ENCODE data around the gene NPNT. TPM values are rescaled to one million over a fixed set of nuclear protein-coding genes. Genes with fewer than 3 reads are reported as not detected.

The NPNT gene
- total RNA-seq, 2 experiments from 2014 or later, result not detected

DNA sequence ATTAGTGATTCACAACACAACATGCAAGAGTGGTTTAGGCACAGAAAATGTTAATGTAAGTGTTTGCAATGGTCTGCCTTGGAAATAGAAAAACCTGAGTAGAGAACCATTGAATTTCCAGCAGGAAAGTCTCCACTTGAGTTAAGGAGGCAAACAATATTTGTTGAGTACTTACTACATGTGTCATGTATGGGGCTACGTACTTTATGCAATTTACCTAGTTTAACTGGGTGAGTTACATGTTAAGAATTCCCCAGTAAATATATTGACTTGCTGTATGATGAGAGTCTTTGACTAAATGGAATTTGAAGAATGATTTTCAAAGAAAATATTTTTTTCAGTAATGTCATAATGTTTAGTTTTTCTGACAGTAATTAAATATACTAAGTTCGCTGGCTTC lies 7.8 kb upstream of the NPNT start:
- no peak overlapping the region for H3K4me3 Mint-ChIP-seq
- ChIA-PET CTCF (no interaction called here), POLR2A (no interaction called here)
- intact Hi-C loops (cut with micrococcal nuclease), result no loop called here
- DNase-seq (no peak), ATAC-seq (no peak)
- TF ChIP-seq, protein P1, sequence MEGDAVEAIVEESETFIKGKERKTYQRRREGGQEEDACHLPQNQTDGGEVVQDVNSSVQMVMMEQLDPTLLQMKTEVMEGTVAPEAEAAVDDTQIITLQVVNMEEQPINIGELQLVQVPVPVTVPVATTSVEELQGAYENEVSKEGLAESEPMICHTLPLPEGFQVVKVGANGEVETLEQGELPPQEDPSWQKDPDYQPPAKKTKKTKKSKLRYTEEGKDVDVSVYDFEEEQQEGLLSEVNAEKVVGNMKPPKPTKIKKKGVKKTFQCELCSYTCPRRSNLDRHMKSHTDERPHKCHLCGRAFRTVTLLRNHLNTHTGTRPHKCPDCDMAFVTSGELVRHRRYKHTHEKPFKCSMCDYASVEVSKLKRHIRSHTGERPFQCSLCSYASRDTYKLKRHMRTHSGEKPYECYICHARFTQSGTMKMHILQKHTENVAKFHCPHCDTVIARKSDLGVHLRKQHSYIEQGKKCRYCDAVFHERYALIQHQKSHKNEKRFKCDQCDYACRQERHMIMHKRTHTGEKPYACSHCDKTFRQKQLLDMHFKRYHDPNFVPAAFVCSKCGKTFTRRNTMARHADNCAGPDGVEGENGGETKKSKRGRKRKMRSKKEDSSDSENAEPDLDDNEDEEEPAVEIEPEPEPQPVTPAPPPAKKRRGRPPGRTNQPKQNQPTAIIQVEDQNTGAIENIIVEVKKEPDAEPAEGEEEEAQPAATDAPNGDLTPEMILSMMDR (IDR thresholded peaks at IDR 0.05), result no peak
- H3K36me3 Mint-ChIP-seq (ENCODE audit: low read depth), result no peaks in the 10 kb centered on the region
- no peak overlapping the region for H3K27ac Mint-ChIP-seq
- H3K9me3 Mint-ChIP-seq, result peaks cover 5% of the 10 kb centered on the region
- H3K4me1 Mint-ChIP-seq (ENCODE audit: low read depth), result no peaks in the 10 kb centered on the region
- peaks cover 9% of the 10 kb centered on the region for H3K27me3 Mint-ChIP-seq

DNA sequence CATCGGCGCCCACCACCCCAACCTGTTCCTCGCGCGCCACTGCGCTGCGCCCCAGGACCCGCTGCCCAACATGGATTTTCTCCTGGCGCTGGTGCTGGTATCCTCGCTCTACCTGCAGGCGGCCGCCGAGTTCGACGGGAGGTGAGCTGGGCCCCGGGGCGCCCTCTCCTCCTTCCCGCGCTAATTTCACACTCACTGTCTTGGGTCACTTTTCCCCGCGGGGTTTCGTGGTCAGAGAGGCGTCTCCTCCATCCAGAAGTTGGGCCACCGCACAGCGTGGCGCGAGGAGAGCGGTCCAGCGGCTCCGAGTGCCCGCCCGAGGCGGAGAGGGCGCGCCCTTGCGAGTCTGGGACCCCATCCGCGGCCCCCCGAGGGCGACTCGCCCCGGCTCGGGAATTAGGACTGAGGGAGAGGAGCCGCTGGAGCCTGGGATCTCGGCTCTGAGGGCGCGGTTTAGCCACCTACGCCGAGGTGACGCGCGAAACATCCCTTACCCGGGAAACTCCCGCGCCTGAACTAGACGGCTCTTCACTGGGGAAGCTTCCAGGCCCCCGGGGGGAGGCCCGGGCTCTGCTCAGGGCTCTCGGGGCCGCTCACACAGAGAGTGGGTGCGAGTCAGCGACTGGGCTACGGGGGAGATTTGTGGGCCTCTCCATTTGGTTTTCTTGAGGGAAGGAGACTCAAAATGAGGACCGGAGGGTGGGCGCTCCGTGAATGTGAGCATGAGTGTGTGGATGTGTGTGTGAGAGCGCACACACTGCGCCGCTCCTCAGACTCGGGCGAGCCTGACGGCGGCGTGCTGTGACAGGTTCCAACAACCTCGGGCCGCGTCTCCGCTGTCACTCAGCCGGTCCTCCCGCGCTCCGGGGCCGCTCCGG lies 551 bp downstream of the NPNT start:
- DNase-seq, result peak; percentile 27
- H3K4me3 Mint-ChIP-seq, result peak overlapping the region; percentile 31
- CTCF ChIA-PET, result no interaction called here
- H3K36me3 Mint-ChIP-seq (ENCODE audit: low read depth), result no peaks in the 10 kb centered on the region
- POLR2A ChIA-PET, result no interaction called here
- peak; percentile 58 for ATAC-seq
- intact Hi-C loops (cut with micrococcal nuclease), result no loop called here
- no peak overlapping the region for H3K27ac Mint-ChIP-seq
- H3K27me3 Mint-ChIP-seq, result peaks cover 56% of the 10 kb centered on the region
- TF ChIP-seq, protein P1 (IDR thresholded peaks at IDR 0.05), result no peak
- H3K4me1 Mint-ChIP-seq (ENCODE audit: low read depth), result peaks cover 2% of the 10 kb centered on the region
- H3K9me3 Mint-ChIP-seq, result no peaks in the 10 kb centered on the region

DNA sequence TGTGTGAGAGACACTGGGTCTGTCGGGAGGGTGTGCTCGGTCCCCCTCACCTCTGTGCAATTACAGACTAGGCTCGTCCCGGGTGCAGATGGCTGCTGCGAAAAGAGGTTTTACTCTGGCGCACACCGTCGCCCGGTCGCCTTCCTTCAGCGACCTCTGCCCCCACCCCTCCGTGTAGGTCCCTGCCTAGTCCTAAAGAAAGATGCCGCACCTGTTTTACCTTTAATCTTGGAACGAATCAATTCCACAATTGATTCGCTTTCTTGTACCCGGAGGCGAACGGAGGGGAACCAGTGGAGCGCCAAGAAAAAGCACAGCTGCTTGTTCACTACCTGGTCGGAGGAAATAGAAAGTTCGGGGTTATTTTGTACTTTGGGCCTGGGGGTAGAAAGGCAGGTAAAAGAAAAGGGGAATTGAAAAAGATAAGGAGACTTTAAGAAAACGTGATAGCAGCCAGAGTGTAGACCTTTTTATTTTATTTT lies 1.2 kb downstream of the NPNT start:
- TF ChIP-seq, protein P1 (IDR thresholded peaks at IDR 0.05), result no peak
- peaks cover 54% of the 10 kb centered on the region for H3K27me3 Mint-ChIP-seq
- no peak for ATAC-seq
- DNase-seq, result no peak
- peaks cover 2% of the 10 kb centered on the region for H3K4me1 Mint-ChIP-seq (ENCODE audit: low read depth)
- H3K27ac Mint-ChIP-seq, result no peak overlapping the region
- ChIA-PET POLR2A (no interaction called here), CTCF (no interaction called here)
- intact Hi-C loops (cut with micrococcal nuclease), result no loop called here
- no peaks in the 10 kb centered on the region for H3K36me3 Mint-ChIP-seq (ENCODE audit: low read depth)
- no peaks in the 10 kb centered on the region for H3K9me3 Mint-ChIP-seq
- peak overlapping the region; percentile 31 for H3K4me3 Mint-ChIP-seq

DNA sequence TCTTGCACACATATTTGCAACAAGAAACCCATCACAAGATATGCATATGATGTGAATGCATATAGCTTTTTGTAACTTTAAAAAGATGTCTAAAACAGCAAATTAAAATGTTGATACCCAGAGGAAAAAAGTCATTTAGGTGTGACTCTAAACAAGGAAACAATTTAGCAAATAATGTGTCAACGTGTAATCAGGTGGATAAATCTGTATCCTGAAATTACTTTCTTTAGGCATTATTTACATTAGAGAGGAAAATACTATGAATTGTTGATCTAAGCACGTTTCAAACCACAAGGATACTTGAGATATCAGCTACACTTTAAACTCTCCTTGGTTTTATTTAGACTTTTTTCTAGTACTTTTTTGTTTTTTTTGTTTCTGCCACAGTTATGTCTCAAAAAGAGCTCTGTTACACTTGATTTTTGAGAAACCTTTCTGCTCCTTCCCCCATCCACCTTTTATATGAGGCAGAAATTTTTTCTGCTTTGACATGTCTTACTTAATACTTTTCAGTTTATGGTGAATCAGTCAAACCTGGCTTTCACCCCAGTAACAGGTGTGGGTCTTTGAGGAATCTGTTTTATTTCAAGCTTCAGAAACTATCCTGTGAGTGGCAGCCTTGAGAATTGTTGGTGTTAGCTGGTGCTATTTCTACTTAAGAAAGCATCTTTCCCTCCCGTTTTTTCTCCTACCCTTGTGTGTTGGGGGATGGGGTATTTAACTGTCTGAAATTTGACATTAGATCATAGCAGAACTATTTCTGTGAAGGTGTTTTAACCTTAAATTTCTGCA lies 1.9 kb downstream of the NPNT start:
- Mint-ChIP-seq H3K27me3 (peaks cover 53% of the 10 kb centered on the region), H3K9me3 (no peaks in the 10 kb centered on the region), H3K36me3 (ENCODE audit: low read depth) (no peaks in the 10 kb centered on the region), H3K27ac (no peak overlapping the region), H3K4me3 (no peak overlapping the region), H3K4me1 (ENCODE audit: low read depth) (peaks cover 2% of the 10 kb centered on the region)
- DNase-seq (no peak), ATAC-seq (no peak)
- ChIA-PET POLR2A (no interaction called here), CTCF (no interaction called here)
- intact Hi-C loops (cut with micrococcal nuclease), result no loop called here
- TF ChIP-seq, protein P1 (IDR thresholded peaks at IDR 0.05), result no peak

DNA sequence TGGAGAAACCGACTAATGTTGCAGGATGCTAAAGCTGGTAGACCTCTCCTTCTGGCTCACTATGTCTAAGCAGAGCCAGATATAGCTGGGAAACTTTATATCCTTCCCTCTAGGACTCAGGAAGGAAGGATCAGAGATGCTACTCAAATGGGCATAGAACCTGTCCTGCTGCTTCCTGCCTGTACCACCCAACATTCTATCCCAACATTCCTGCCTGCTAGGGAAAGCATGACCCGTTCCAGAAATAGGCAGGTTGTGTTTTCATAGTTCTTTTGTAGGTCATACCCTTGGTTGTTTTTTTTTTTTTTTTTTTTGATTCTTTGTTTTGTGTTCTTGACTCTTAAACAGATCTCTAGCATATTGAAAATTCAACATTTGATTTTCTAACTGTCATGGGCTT lies 5.3 kb downstream of the NPNT start:
- DNase-seq (no peak), ATAC-seq (no peak)
- ChIA-PET POLR2A (no interaction called here), CTCF (no interaction called here)
- TF ChIP-seq, protein P1 (IDR thresholded peaks at IDR 0.05), result no peak
- H3K4me1 Mint-ChIP-seq (ENCODE audit: low read depth), result peaks cover 2% of the 10 kb centered on the region
- H3K27me3 Mint-ChIP-seq, result peaks cover 46% of the 10 kb centered on the region
- no peaks in the 10 kb centered on the region for H3K36me3 Mint-ChIP-seq (ENCODE audit: low read depth)
- intact Hi-C loops (cut with micrococcal nuclease), result no loop called here
- H3K9me3 Mint-ChIP-seq, result no peaks in the 10 kb centered on the region
- no peak overlapping the region for H3K4me3 Mint-ChIP-seq
- H3K27ac Mint-ChIP-seq, result no peak overlapping the region

All from activated CD8-positive, alpha-beta T cell treated with anti-CD3 and anti-CD28 coated beads for 36 hours (primary cell).